ENCODE results near the gene MFSD1.

The MFSD1 gene

GRCh38 chr3:158827773-158828172 lies 25.9 kb downstream of the MFSD1 start:
- TF ChIP-seq CTCF (IDR thresholded peaks at IDR 0.05; ENCODE audit: borderline replicate concordance, extremely low read depth, low read length, poor library complexity, severe bottlenecking) (no peak), EZH2 (IDR thresholded peaks at IDR 0.05; ENCODE audit: borderline replicate concordance, low read depth, low read length, severe bottlenecking) (no peak)
- peaks cover 9% of the 10 kb centered on the region; the same call in 1 of the 2 replicates for H3K36me3 ChIP-seq (ENCODE audit: insufficient read depth, low read length)

GRCh38 chr3:158830391-158830790 lies 28.5 kb downstream of the MFSD1 start:
- Histone ChIP-seq H3K36me3 (ENCODE audit: insufficient read depth, low read length) (0 out of 2 replicates have a peak, but pooled peaks cover 3% of the 10 kb centered on the region), H3K4me3 (ENCODE audit: low read depth in 1 of 2, low read length in 2 of 2) (no peak overlapping the region), H3K4me1 (ENCODE audit: insufficient read depth, low read length) (no peaks in the 10 kb centered on the region), H2AFZ (ENCODE audit: low read depth, low read length) (no peak overlapping the region), H3K79me2 (ENCODE audit: insufficient read depth, low read length) (no peaks in the 10 kb centered on the region), H3K9me3 (ENCODE audit: insufficient read depth, low read length, severe bottlenecking) (no peaks in the 10 kb centered on the region), H3K27me3 (ENCODE audit: insufficient read depth, low read length, poor library complexity) (no peaks in the 10 kb centered on the region), H3K9ac (ENCODE audit: low read depth, low read length) (no peak overlapping the region), H3K27ac (ENCODE audit: low read length) (no peak overlapping the region), H3K4me2 (ENCODE audit: insufficient read depth, low read length) (no peak overlapping the region), H4K20me1 (ENCODE audit: insufficient read depth, low read length) (no peaks in the 10 kb centered on the region)
- TF ChIP-seq EZH2 (IDR thresholded peaks at IDR 0.05; ENCODE audit: borderline replicate concordance, low read depth, low read length, severe bottlenecking) (no peak), CTCF (IDR thresholded peaks at IDR 0.05; ENCODE audit: borderline replicate concordance, extremely low read depth, low read length, poor library complexity, severe bottlenecking) (no peak)
- DNase-seq (no peak), ATAC-seq (ENCODE audit: insufficient read depth, low read depth) (no peak)

More at GRCh38 chr3:158827773-158828172, 25.9 kb downstream of the MFSD1 start:
- Histone ChIP-seq H2AFZ (ENCODE audit: low read depth, low read length) (no peak overlapping the region), H4K20me1 (ENCODE audit: insufficient read depth, low read length) (no peaks in the 10 kb centered on the region), H3K27me3 (ENCODE audit: insufficient read depth, low read length, poor library complexity) (no peaks in the 10 kb centered on the region), H3K4me3 (ENCODE audit: low read depth in 1 of 2, low read length in 2 of 2) (no peak overlapping the region), H3K9ac (ENCODE audit: low read depth, low read length) (no peak overlapping the region), H3K27ac (ENCODE audit: low read length) (no peak overlapping the region), H3K9me3 (ENCODE audit: insufficient read depth, low read length, severe bottlenecking) (no peaks in the 10 kb centered on the region), H3K4me2 (ENCODE audit: insufficient read depth, low read length) (no peak overlapping the region), H3K4me1 (ENCODE audit: insufficient read depth, low read length) (no peaks in the 10 kb centered on the region), H3K79me2 (ENCODE audit: insufficient read depth, low read length) (no peaks in the 10 kb centered on the region)
- ATAC-seq (ENCODE audit: insufficient read depth, low read depth): no peak
- DNase-seq: no peak

GRCh38 chr3:158831861-158832260 lies 30.0 kb downstream of the MFSD1 start:
- H3K79me2 ChIP-seq (ENCODE audit: insufficient read depth, low read length): no peaks in the 10 kb centered on the region
- H3K27me3 ChIP-seq (ENCODE audit: insufficient read depth, low read length, poor library complexity): no peaks in the 10 kb centered on the region
- TF ChIP-seq EZH2 (IDR thresholded peaks at IDR 0.05; ENCODE audit: borderline replicate concordance, low read depth, low read length, severe bottlenecking) (no peak), CTCF (IDR thresholded peaks at IDR 0.05; ENCODE audit: borderline replicate concordance, extremely low read depth, low read length, poor library complexity, severe bottlenecking) (no peak)
- no peak overlapping the region for H3K4me3 ChIP-seq (ENCODE audit: low read depth in 1 of 2, low read length in 2 of 2)
- no peaks in the 10 kb centered on the region for H3K9me3 ChIP-seq (ENCODE audit: insufficient read depth, low read length, severe bottlenecking)
- H3K4me1 ChIP-seq (ENCODE audit: insufficient read depth, low read length): no peaks in the 10 kb centered on the region
- H4K20me1 ChIP-seq (ENCODE audit: insufficient read depth, low read length): no peaks in the 10 kb centered on the region
- H2AFZ ChIP-seq (ENCODE audit: low read depth, low read length): no peak overlapping the region
- no peak overlapping the region for H3K27ac ChIP-seq (ENCODE audit: low read length)
- H3K4me2 ChIP-seq (ENCODE audit: insufficient read depth, low read length): no peak overlapping the region
- 0 out of 2 replicates have a peak, but pooled peaks cover 3% of the 10 kb centered on the region for H3K36me3 ChIP-seq (ENCODE audit: insufficient read depth, low read length)
- H3K9ac ChIP-seq (ENCODE audit: low read depth, low read length): no peak overlapping the region
- no peak for DNase-seq
- ATAC-seq (ENCODE audit: insufficient read depth, low read depth): no peak

- Histone ChIP-seq H3K27me3 (ENCODE audit: insufficient read depth, low read length, poor library complexity) (no peaks in the 10 kb centered on the region), H3K4me1 (ENCODE audit: insufficient read depth, low read length) (no peaks in the 10 kb centered on the region), H3K36me3 (ENCODE audit: insufficient read depth, low read length) (no peaks in the 10 kb centered on the region), H3K9me3 (ENCODE audit: insufficient read depth, low read length, severe bottlenecking) (no peaks in the 10 kb centered on the region), H3K4me3 (ENCODE audit: low read depth in 1 of 2, low read length in 2 of 2) (no peak overlapping the region), H3K9ac (ENCODE audit: low read depth, low read length) (no peak overlapping the region), H3K27ac (ENCODE audit: low read length) (no peak overlapping the region), H3K4me2 (ENCODE audit: insufficient read depth, low read length) (no peak overlapping the region), H3K79me2 (ENCODE audit: insufficient read depth, low read length) (no peaks in the 10 kb centered on the region), H4K20me1 (ENCODE audit: insufficient read depth, low read length) (no peaks in the 10 kb centered on the region), H2AFZ (ENCODE audit: low read depth, low read length) (no peak overlapping the region)
- no peak for DNase-seq
- TF ChIP-seq CTCF (IDR thresholded peaks at IDR 0.05; ENCODE audit: borderline replicate concordance, extremely low read depth, low read length, poor library complexity, severe bottlenecking): no peak
- TF ChIP-seq EZH2 (IDR thresholded peaks at IDR 0.05; ENCODE audit: borderline replicate concordance, low read depth, low read length, severe bottlenecking): no peak
- ATAC-seq (ENCODE audit: insufficient read depth, low read depth): no peak
Measured at GRCh38 chr3:158835631-158836030, 33.8 kb downstream of the MFSD1 start.
